DMS153 (cell line): ENCODE results near the gene MMP11.
A peak's percentile ranks its signal among the peaks of the same experiment; 100 is the strongest.

Source experiments
- DNase-seq: peaks from one replicate; lab custom pipeline; 2025; lab: John Stamatoyannopoulos, UW

Gene MMP11

GRCh38 chr22:23759566-23759965 lies 13.1 kb upstream of the MMP11 start:
- no peak for DNase-seq

- no peak for DNase-seq
Observed at GRCh38 chr22:23760056-23760455, 12.6 kb upstream of the MMP11 start.

GRCh38 chr22:23762842-23763578 lies 9.6 kb upstream of the MMP11 start, which contains the start of gene C22orf15:
C22orf15 (plus strand) TSS chr22:23762990; CDS start chr22:23763307, 317 bp downstream.
- no peak for DNase-seq

- DNase-seq = peak; percentile 33
Observed at GRCh38 chr22:23763579-23763945, 9.1 kb upstream of the MMP11 start.

- DNase-seq = no peak
Observed at GRCh38 chr22:23763954-23764353, 8.7 kb upstream of the MMP11 start.

GRCh38 chr22:23764899-23765881 lies 7.5 kb upstream of the MMP11 start:
- DNase-seq = no peak

- DNase-seq = no peak
Observed at GRCh38 chr22:23767303-23767672, 5.4 kb upstream of the MMP11 start.

- peak; percentile 19 for DNase-seq
Observed at GRCh38 chr22:23767673-23768548, 4.7 kb upstream of the MMP11 start, which contains the start of gene CHCHD10. CHCHD10 (minus strand) TSS chr22:23767972; CDS start chr22:23767874, 98 bp downstream.

- DNase-seq = no peak
Observed at GRCh38 chr22:23769321-23769965, 3.2 kb upstream of the MMP11 start.

GRCh38 chr22:23772315-23772648 lies 367 bp upstream of the MMP11 start:
- no peak for DNase-seq

- no peak for DNase-seq
Observed at GRCh38 chr22:23773483-23774113, 949 bp downstream of the MMP11 start.

GRCh38 chr22:23774114-23774921 lies 1.7 kb downstream of the MMP11 start:
- DNase-seq = no peak

GRCh38 chr22:23774922-23775436 lies 2.3 kb downstream of the MMP11 start:
- DNase-seq = no peak

- no peak for DNase-seq
Observed at GRCh38 chr22:23775779-23776375, 3.2 kb downstream of the MMP11 start.

GRCh38 chr22:23777776-23778576 lies 5.3 kb downstream of the MMP11 start:
- no peak for DNase-seq

- no peak for DNase-seq
Observed at GRCh38 chr22:23778577-23778900, 5.9 kb downstream of the MMP11 start.

- no peak for DNase-seq
Observed at GRCh38 chr22:23779083-23779482, 6.4 kb downstream of the MMP11 start.

- no peak for DNase-seq
Observed at GRCh38 chr22:23779731-23780130, 7.1 kb downstream of the MMP11 start.
